ENCODE data around the gene LMBR1. TPM values are rescaled to one million over a fixed set of nuclear protein-coding genes. Genes with fewer than 3 reads are reported as not detected.

Gene LMBR1
- total RNA-seq, 1 donor from 2014 or later = 73.7 TPM

- H3K36me3 ChIP-seq (ENCODE audit: control insufficient read depth, insufficient read depth, low read length) = no peaks in the 10 kb centered on the region
- H3K27me3 ChIP-seq (ENCODE audit: control insufficient read depth, insufficient read depth, low read length) = no peaks in the 10 kb centered on the region
- DNase-seq (ENCODE audit: low read depth) (no peak), FAIRE-seq (no peak)
- TF ChIP-seq CTCF (IDR thresholded peaks at IDR 0.05; ENCODE audit: insufficient read depth, low read length, severe bottlenecking) = no peak
- H3K4me3 ChIP-seq (ENCODE audit: low read depth, low read length) = no peak overlapping the region
These were observed 237.0 kb downstream of the LMBR1 start for GRCh38 chr7:156655983-156656382.

- FAIRE-seq (no peak), DNase-seq (ENCODE audit: low read depth) (no peak)
- H3K36me3 ChIP-seq (ENCODE audit: control insufficient read depth, insufficient read depth, low read length) = no peaks in the 10 kb centered on the region
- no peak for TF ChIP-seq CTCF (IDR thresholded peaks at IDR 0.05; ENCODE audit: insufficient read depth, low read length, severe bottlenecking)
- no peaks in the 10 kb centered on the region for H3K27me3 ChIP-seq (ENCODE audit: control insufficient read depth, insufficient read depth, low read length)
- H3K4me3 ChIP-seq (ENCODE audit: low read depth, low read length) = no peak overlapping the region
These were observed 237.7 kb downstream of the LMBR1 start for GRCh38 chr7:156655251-156655650.

- FAIRE-seq (no peak), DNase-seq (ENCODE audit: low read depth) (no peak)
- Histone ChIP-seq H3K4me3 (ENCODE audit: low read depth, low read length) (no peak overlapping the region), H3K36me3 (ENCODE audit: control insufficient read depth, insufficient read depth, low read length) (no peaks in the 10 kb centered on the region), H3K27me3 (ENCODE audit: control insufficient read depth, insufficient read depth, low read length) (no peaks in the 10 kb centered on the region)
- no peak for TF ChIP-seq CTCF (IDR thresholded peaks at IDR 0.05; ENCODE audit: insufficient read depth, low read length, severe bottlenecking)
These were observed 238.3 kb downstream of the LMBR1 start for GRCh38 chr7:156654511-156655234.

- no peaks in the 10 kb centered on the region for H3K27me3 ChIP-seq (ENCODE audit: control insufficient read depth, insufficient read depth, low read length)
- no peak for TF ChIP-seq CTCF (IDR thresholded peaks at IDR 0.05; ENCODE audit: insufficient read depth, low read length, severe bottlenecking)
- no peaks in the 10 kb centered on the region for H3K36me3 ChIP-seq (ENCODE audit: control insufficient read depth, insufficient read depth, low read length)
- FAIRE-seq (no peak), DNase-seq (ENCODE audit: low read depth) (peak; percentile 72)
- no peak overlapping the region for H3K4me3 ChIP-seq (ENCODE audit: low read depth, low read length)
These were observed 240.0 kb downstream of the LMBR1 start for GRCh38 chr7:156652886-156653568.

GRCh38 chr7:156651474-156651873 is 241.5 kb downstream of the LMBR1 start:
- Histone ChIP-seq H3K36me3 (ENCODE audit: control insufficient read depth, insufficient read depth, low read length) (no peaks in the 10 kb centered on the region), H3K4me3 (ENCODE audit: low read depth, low read length) (no peak overlapping the region), H3K27me3 (ENCODE audit: control insufficient read depth, insufficient read depth, low read length) (no peaks in the 10 kb centered on the region)
- FAIRE-seq (no peak), DNase-seq (ENCODE audit: low read depth) (no peak)
- no peak for TF ChIP-seq CTCF (IDR thresholded peaks at IDR 0.05; ENCODE audit: insufficient read depth, low read length, severe bottlenecking)

All from bronchial epithelial cell (primary cell).